NOMO-1 treated with dmso at 0.1 percent for 144 hours (cell line): Measurements from ENCODE around the gene ITGA8.
"Not testable (repeated sequence)": the region's sequence is repeated elsewhere in the genome, so short reads cannot be mapped to it uniquely, and the experiment has no call there.

ENCODE experiments used
- DNase-seq: peaks from one replicate; lab custom pipeline; 2025; ENCODE audit not compliant: unreplicated experiment; lab: John Stamatoyannopoulos, UW

ITGA8 gene

GRCh38 chr10:15690031-15690430, 29.7 kb downstream of the ITGA8 start:
- DNase-seq: no peak

GRCh38 chr10:15684768-15685167, 35.0 kb downstream of the ITGA8 start:
- no peak for DNase-seq

- no peak for DNase-seq
Measured at GRCh38 chr10:15681076-15681475, 38.6 kb downstream of the ITGA8 start.

- no peak for DNase-seq
Measured at GRCh38 chr10:15678851-15679250, 40.9 kb downstream of the ITGA8 start.

GRCh38 chr10:15672469-15672868, 47.3 kb downstream of the ITGA8 start:
- DNase-seq: no peak

- no peak for DNase-seq
Measured at GRCh38 chr10:15670880-15671279, 48.8 kb downstream of the ITGA8 start.

GRCh38 chr10:15661574-15661973, 58.1 kb downstream of the ITGA8 start:
- no peak for DNase-seq

GRCh38 chr10:15660990-15661389, 58.7 kb downstream of the ITGA8 start:
- DNase-seq: no peak

- no peak for DNase-seq
Measured at GRCh38 chr10:15658069-15658702, 61.5 kb downstream of the ITGA8 start.

- no peak for DNase-seq
Measured at GRCh38 chr10:15652757-15653156, 67.0 kb downstream of the ITGA8 start.

- DNase-seq: no peak
Measured at GRCh38 chr10:15652117-15652516, 67.6 kb downstream of the ITGA8 start.

- DNase-seq: no peak
Measured at GRCh38 chr10:15651175-15651574, 68.5 kb downstream of the ITGA8 start.

GRCh38 chr10:15642095-15642494, 77.6 kb downstream of the ITGA8 start:
- no peak for DNase-seq

GRCh38 chr10:15640536-15641085, 79.1 kb downstream of the ITGA8 start:
- DNase-seq: no peak

GRCh38 chr10:15636446-15636845, 83.3 kb downstream of the ITGA8 start:
- DNase-seq: no peak

GRCh38 chr10:15632456-15633091, 87.1 kb downstream of the ITGA8 start:
- no peak for DNase-seq

- DNase-seq: not testable (repeated sequence)
Measured at GRCh38 chr10:15631205-15631604, 88.5 kb downstream of the ITGA8 start.

GRCh38 chr10:15630353-15630752, 89.4 kb downstream of the ITGA8 start:
- no peak for DNase-seq

GRCh38 chr10:15627617-15628196, 92.0 kb downstream of the ITGA8 start:
- no peak for DNase-seq

GRCh38 chr10:15626937-15627336, 92.8 kb downstream of the ITGA8 start:
- no peak for DNase-seq

GRCh38 chr10:15625261-15625660, 94.5 kb downstream of the ITGA8 start:
- DNase-seq: no peak
